Activated CD8-positive, alpha-beta T cell treated with anti-CD3 and anti-CD28 coated beads for 36 hours (primary cell): ENCODE measurements around the gene RPRD1B. TPM values are rescaled to one million over a fixed set of nuclear protein-coding genes. Genes with fewer than 3 reads are reported as not detected.

ENCODE experiments used
- ATAC-seq: fragments of 200-7000 bp; cut with Tn5 transposase; one replicate; pipeline ENCODE4 v1.10.0; 2021; ENCODE audit warnings: mild to moderate bottlenecking, moderate library complexity
- CTCF ChIA-PET: fragments of 350-600 bp; sonication (Branson Sonifier 250); formaldehyde crosslinking; loops from one replicate; lab custom pipeline; 2021; ENCODE audit warnings: antibody characterized with exemption; lab: Charles Lee
- POLR2A ChIA-PET: fragments of 350-600 bp; sonication (Branson Sonifier 250); formaldehyde crosslinking; loops from one replicate; lab custom pipeline; 2021; ENCODE audit warnings: antibody characterized with exemption; lab: Charles Lee
- DNase-seq: peaks from one replicate; pipeline ENCODE4 v3.0.0-alpha.2; 2020
- H3K27ac Mint-ChIP-seq: one replicate; pipeline ENCODE4 v1.8.0; 2021; ENCODE audit warnings: mild to moderate bottlenecking, mixed read lengths
- H3K27me3 Mint-ChIP-seq: one replicate; pipeline ENCODE4 v1.8.0; 2021; ENCODE audit warnings: mixed read lengths
- H3K36me3 Mint-ChIP-seq: one replicate; pipeline ENCODE4 v1.8.0; 2021; ENCODE audit warnings: low read depth, mixed read lengths
- H3K4me1 Mint-ChIP-seq: one replicate; pipeline ENCODE4 v1.8.0; 2021; ENCODE audit warnings: low read depth, mixed read lengths
- H3K4me3 Mint-ChIP-seq: one replicate; pipeline ENCODE4 v1.8.0; 2021; ENCODE audit warnings: mild to moderate bottlenecking, moderate library complexity, mixed read lengths
- H3K9me3 Mint-ChIP-seq: one replicate; pipeline ENCODE4 v1.8.0; 2021; ENCODE audit warnings: mixed read lengths
- intact Hi-C: fragments of 100-400 bp; cut with micrococcal nuclease; formaldehyde crosslinking; loops from one replicate; pipeline ENCODE4 v1.10.0; 2022
- total RNA-seq, 2 experiments: library from RNA; stranded (reverse); gene quantifications; one replicate each; pipeline ENCODE4 v1.2.3, GENCODE V29; 2021
- TF ChIP-seq, protein P1 (sequence below): fragments of 200-600 bp; IDR thresholded peaks from one replicate; pipeline ENCODE4 v1.8.0; 2022; ENCODE audit warnings: antibody characterized with exemption, mild to moderate bottlenecking

Gene RPRD1B
- total RNA-seq, 2 experiments from 2014 or later = 29.1 to 29.3 TPM

DNA sequence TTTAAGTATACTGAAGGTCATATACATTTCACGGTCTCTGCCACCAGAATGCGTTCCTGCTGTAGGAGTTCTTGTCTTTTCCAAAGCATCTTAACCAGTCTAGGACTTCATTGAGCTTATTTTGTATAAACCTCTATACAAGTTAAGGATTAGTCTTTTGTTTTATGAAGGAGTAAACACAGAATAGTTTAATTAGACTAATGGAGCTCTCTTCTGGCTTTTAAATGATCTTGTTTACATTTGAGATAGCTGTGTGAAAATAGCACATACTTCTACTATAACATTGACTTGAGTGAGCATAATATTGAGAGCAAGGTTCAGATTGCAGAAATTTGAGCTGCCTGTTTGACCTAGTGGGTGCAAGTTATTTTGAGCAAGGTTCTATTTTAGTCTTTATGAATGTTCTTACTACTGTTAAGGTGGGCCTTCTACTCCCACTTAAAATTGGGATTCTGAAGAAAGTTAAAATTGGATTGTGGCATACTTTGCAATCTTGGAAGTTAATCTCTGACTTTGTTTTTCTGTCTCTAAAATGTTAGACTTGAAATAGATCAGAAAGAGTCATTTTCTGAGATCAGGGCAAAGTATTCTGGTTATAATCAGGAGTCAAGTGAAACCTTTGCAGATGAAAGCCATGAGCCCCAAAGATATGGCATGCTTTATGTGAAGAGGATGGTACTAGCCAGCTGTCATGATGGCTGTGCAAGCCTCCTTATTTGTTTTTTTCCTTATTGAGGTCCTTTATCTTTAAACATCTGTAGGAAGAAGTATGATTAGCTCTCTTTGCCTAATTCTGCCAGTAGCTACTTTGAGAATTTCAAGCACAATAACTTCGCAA, 41.8 kb downstream of the RPRD1B start:
- Mint-ChIP-seq H3K9me3 (peaks cover 4% of the 10 kb centered on the region), H3K27ac (no peak overlapping the region), H3K4me3 (no peak overlapping the region), H3K36me3 (peaks cover 66% of the 10 kb centered on the region), H3K4me1 (peaks cover 14% of the 10 kb centered on the region), H3K27me3 (no peaks in the 10 kb centered on the region)
- TF ChIP-seq, protein P1, sequence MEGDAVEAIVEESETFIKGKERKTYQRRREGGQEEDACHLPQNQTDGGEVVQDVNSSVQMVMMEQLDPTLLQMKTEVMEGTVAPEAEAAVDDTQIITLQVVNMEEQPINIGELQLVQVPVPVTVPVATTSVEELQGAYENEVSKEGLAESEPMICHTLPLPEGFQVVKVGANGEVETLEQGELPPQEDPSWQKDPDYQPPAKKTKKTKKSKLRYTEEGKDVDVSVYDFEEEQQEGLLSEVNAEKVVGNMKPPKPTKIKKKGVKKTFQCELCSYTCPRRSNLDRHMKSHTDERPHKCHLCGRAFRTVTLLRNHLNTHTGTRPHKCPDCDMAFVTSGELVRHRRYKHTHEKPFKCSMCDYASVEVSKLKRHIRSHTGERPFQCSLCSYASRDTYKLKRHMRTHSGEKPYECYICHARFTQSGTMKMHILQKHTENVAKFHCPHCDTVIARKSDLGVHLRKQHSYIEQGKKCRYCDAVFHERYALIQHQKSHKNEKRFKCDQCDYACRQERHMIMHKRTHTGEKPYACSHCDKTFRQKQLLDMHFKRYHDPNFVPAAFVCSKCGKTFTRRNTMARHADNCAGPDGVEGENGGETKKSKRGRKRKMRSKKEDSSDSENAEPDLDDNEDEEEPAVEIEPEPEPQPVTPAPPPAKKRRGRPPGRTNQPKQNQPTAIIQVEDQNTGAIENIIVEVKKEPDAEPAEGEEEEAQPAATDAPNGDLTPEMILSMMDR = no peak
- DNase-seq = no peak
- ChIA-PET CTCF (interaction anchor here (0.7 to 3.9 kb wide), 6 partner anchors 16 to 147 kb away, joined by 3 to 39 read pairs (median 4); no protein-coding TSS in a partner anchor), POLR2A (no interaction called here)
- intact Hi-C loops = no loop called here
- no peak for ATAC-seq

DNA sequence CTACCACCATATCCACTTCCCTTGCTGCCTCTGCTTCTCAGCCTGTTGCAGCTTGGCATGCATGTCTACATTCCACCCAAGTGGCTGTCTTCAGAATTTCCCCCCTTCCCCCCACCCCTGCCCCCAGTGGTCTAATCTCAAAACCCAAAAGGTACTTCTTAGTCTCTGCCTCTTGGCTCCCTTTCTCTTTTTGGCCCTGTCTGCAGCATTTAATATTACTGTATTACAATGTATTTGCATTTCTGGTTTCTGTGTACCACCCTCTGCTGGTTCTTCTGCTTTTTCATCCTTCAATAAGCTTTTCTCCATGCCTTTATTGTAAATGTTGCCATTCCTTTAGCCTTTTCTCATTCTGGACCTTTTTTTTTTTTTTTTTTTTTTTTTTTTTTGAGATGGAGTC, 43.0 kb downstream of the RPRD1B start:
- H3K36me3 Mint-ChIP-seq = peaks cover 65% of the 10 kb centered on the region
- H3K9me3 Mint-ChIP-seq = peaks cover 4% of the 10 kb centered on the region
- TF ChIP-seq, protein P1 = no peak
- H3K27ac Mint-ChIP-seq = no peak overlapping the region
- intact Hi-C loops = no loop called here
- CTCF ChIA-PET = no interaction called here
- POLR2A ChIA-PET = no interaction called here
- no peak for ATAC-seq
- peaks cover 22% of the 10 kb centered on the region for H3K4me1 Mint-ChIP-seq
- no peaks in the 10 kb centered on the region for H3K27me3 Mint-ChIP-seq
- H3K4me3 Mint-ChIP-seq = no peak overlapping the region
- no peak for DNase-seq

DNA sequence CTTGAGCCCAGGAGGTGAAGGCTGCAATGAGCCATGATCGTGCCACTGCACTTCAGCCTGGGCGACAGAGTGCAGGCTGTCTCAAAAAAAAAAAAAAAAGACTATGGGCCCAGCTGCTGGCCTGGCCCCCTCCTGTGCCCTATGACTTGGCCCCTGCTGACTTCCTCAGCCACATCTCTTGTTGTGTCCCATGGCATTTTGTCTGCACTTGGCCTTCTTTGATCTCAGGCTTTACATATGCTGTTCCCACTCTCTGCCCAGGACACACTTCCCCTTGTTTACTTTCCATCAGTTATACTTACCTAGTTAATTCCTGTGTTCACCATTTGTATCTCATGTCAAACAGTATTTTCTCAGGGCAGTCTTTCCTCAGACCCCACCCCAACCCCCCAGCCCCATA, 44.5 kb downstream of the RPRD1B start:
- peaks cover 63% of the 10 kb centered on the region for H3K36me3 Mint-ChIP-seq
- ATAC-seq (no peak), DNase-seq (no peak)
- POLR2A ChIA-PET = interaction anchor here (1.2 kb wide), 1 partner anchor 10 kb away, joined by 3 read pairs; no protein-coding TSS in a partner anchor
- no peak overlapping the region for H3K4me3 Mint-ChIP-seq
- intact Hi-C loops = no loop called here
- CTCF ChIA-PET = interaction anchor here (0.9 to 1.6 kb wide), 3 partner anchors 11 to 143 kb away, joined by 3 to 7 read pairs (median 5); no protein-coding TSS in a partner anchor
- H3K4me1 Mint-ChIP-seq = peaks cover 20% of the 10 kb centered on the region
- H3K9me3 Mint-ChIP-seq = peaks cover 4% of the 10 kb centered on the region
- TF ChIP-seq, protein P1 = no peak
- H3K27ac Mint-ChIP-seq = no peak overlapping the region
- H3K27me3 Mint-ChIP-seq = no peaks in the 10 kb centered on the region

DNA sequence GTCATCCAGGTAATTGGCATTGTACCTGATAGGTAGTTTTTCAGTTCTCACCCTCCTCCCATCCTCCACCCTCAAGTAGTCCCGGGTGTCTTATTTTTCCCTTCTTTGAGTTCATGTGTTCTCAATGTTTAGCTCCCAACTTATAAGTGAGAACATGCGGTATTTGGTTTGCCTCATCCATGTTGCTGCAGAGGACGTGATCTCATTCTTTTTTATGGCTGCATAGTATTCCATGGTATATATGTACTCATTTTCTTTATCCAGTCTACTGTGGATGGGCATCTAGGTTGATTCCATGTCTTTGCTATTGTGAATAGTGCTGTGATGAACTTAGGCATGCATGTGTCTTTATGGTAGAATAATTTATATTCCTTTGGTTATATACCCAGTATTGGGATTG, 45.8 kb downstream of the RPRD1B start:
- ChIA-PET CTCF (interaction anchor here (1.4 kb wide), 2 partner anchors 17 to 142 kb away, joined by 4 to 6 read pairs; no protein-coding TSS in a partner anchor), POLR2A (interaction anchor here (1.2 to 1.5 kb wide), 3 partner anchors 9 to 46 kb away, joined by 3 read pairs; partner anchors contain the start of genes RPRD1B and TTI1)
- ATAC-seq = no peak
- intact Hi-C loops = no loop called here
- no peak overlapping the region for H3K4me3 Mint-ChIP-seq
- no peak overlapping the region for H3K27ac Mint-ChIP-seq
- H3K27me3 Mint-ChIP-seq = no peaks in the 10 kb centered on the region
- no peak for DNase-seq
- peaks cover 4% of the 10 kb centered on the region for H3K9me3 Mint-ChIP-seq
- TF ChIP-seq, protein P1 = no peak
- H3K36me3 Mint-ChIP-seq = peaks cover 64% of the 10 kb centered on the region
- peaks cover 16% of the 10 kb centered on the region for H3K4me1 Mint-ChIP-seq

DNA sequence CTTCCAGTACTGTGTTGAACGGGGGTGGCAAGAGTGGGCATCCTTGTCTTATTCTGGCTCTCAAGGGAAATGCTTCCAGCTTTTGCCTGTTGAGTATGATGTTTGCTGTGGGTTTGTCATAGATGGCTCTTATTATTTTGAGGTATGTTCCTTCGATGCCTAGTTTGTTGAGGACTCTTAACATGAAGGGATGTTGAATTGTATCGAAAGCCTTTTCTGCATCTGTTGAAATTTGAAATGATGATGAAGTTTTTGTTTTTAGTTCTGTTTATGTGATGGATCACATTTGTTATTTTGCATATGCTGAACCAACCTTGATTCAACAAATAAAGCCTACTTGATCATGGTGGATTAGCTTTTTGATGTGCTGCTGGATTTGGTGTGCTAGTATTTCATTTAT, 48.0 kb downstream of the RPRD1B start:
- DNase-seq (no peak), ATAC-seq (no peak)
- Mint-ChIP-seq H3K9me3 (peaks cover 4% of the 10 kb centered on the region), H3K4me3 (no peak overlapping the region), H3K36me3 (peaks cover 60% of the 10 kb centered on the region), H3K4me1 (peaks cover 13% of the 10 kb centered on the region), H3K27ac (no peak overlapping the region), H3K27me3 (no peaks in the 10 kb centered on the region)
- CTCF ChIA-PET = interaction anchor here (1.1 to 1.2 kb wide), 2 partner anchors 9 to 140 kb away, joined by 5 read pairs; no protein-coding TSS in a partner anchor
- intact Hi-C loops = no loop called here
- POLR2A ChIA-PET = interaction anchor here (0.6 kb wide), 1 partner anchor 79 kb away, joined by 3 read pairs; no protein-coding TSS in a partner anchor
- TF ChIP-seq, protein P1 = no peak
